HepG2 (cell line): ENCODE results near the gene VGLL4.

ENCODE experiments used
- ATF6 ChIP-seq: sonication (generic); formaldehyde crosslinking; conservative IDR thresholded peaks from 2 replicates; pipeline ENCODE4 v1.4.0; 2020; ENCODE audit warnings: missing genetic modification reagents
- CTCF ChIP-seq: sonication (generic); formaldehyde crosslinking; IDR thresholded peaks from 2 replicates; pipeline ENCODE4 v1.5.0; 2020; ENCODE audit warnings: mild to moderate bottlenecking, missing genetic modification reagents, moderate library complexity
- DPF2 ChIP-seq: sonication (generic); formaldehyde crosslinking; IDR thresholded peaks from 2 replicates; pipeline ENCODE4 v1.4.0; 2020; ENCODE audit warnings: mild to moderate bottlenecking, low read depth, missing genetic modification reagents, borderline replicate concordance
- ETV6 ChIP-seq: sonication (generic); formaldehyde crosslinking; conservative IDR thresholded peaks from 2 replicates; pipeline ENCODE4 v1.4.0; 2020; ENCODE audit warnings: missing genetic modification reagents
- FOXP4 ChIP-seq: sonication (generic); formaldehyde crosslinking; IDR thresholded peaks from 2 replicates; pipeline ENCODE4 v1.4.0; 2020; ENCODE audit warnings: missing genetic modification reagents
- HDAC6 ChIP-seq: fragments of 200-600 bp; sonication (generic); IDR thresholded peaks from 2 replicates; pipeline ENCODE4 v1.7.0; 2017; ENCODE audit warnings: mild to moderate bottlenecking, antibody characterized with exemption, low read length, low read depth
- MAX ChIP-seq: IDR thresholded peaks from 2 replicates; pipeline ENCODE4 v1.6.1; 2012; ENCODE audit warnings: inconsistent platforms
- MTERF4 ChIP-seq: sonication (generic); formaldehyde crosslinking; IDR thresholded peaks from 2 replicates; pipeline ENCODE4 v1.8.0; 2023; ENCODE audit warnings: mild to moderate bottlenecking, missing genetic modification reagents
- POLR2A ChIP-seq, 2 experiments: IDR thresholded peaks; 2 replicates each; pipeline ENCODE4 v1.6.1; 2011; ENCODE audit warnings: low read depth in 2 of 2, low read length in 2 of 2, mild to moderate bottlenecking in 1 of 2, moderate library complexity in 1 of 2; ENCODE audit not compliant: insufficient read depth in 1 of 2
- ZMYM2 ChIP-seq: sonication (generic); formaldehyde crosslinking; IDR thresholded peaks from 2 replicates; pipeline ENCODE4 v1.8.0; 2022; ENCODE audit warnings: mild to moderate bottlenecking, missing genetic modification reagents
- ZSCAN22 ChIP-seq: sonication (generic); formaldehyde crosslinking; IDR thresholded peaks from 2 replicates; pipeline ENCODE4 v1.4.0; 2020; ENCODE audit warnings: mild to moderate bottlenecking, missing genetic modification reagents
- TF ChIP-seq, protein P1 (sequence below): sonication (generic); formaldehyde crosslinking; IDR thresholded peaks from 2 replicates; pipeline ENCODE4 v1.4.0; 2020; ENCODE audit warnings: missing genetic modification reagents, borderline replicate concordance
- TF ChIP-seq, protein P2 (sequence below): sonication (generic); formaldehyde crosslinking; IDR thresholded peaks from 2 replicates; pipeline ENCODE4 v1.4.0; 2020; ENCODE audit warnings: low read depth, mild to moderate bottlenecking, missing genetic modification reagents

GRCh38 chr3:11570789-11571495 lies 72.8 kb downstream of the VGLL4 start:
- no peak for TF ChIP-seq FOXP4 (CRISPR knock-in tag)
- TF ChIP-seq ZSCAN22, result no peak
- no peak for TF ChIP-seq MTERF4 (CRISPR knock-in tag)
- no peak for TF ChIP-seq CTCF (CRISPR knock-in tag)
- TF ChIP-seq ETV6 (CRISPR knock-in tag), result no peak
- TF ChIP-seq POLR2A (IDR thresholded peaks at IDR 0.05; ENCODE audit: insufficient read depth in 1 of 2, low read depth in 2 of 2, low read length in 2 of 2), result no peak
- no peak for TF ChIP-seq HDAC6
- TF ChIP-seq, protein P1, sequence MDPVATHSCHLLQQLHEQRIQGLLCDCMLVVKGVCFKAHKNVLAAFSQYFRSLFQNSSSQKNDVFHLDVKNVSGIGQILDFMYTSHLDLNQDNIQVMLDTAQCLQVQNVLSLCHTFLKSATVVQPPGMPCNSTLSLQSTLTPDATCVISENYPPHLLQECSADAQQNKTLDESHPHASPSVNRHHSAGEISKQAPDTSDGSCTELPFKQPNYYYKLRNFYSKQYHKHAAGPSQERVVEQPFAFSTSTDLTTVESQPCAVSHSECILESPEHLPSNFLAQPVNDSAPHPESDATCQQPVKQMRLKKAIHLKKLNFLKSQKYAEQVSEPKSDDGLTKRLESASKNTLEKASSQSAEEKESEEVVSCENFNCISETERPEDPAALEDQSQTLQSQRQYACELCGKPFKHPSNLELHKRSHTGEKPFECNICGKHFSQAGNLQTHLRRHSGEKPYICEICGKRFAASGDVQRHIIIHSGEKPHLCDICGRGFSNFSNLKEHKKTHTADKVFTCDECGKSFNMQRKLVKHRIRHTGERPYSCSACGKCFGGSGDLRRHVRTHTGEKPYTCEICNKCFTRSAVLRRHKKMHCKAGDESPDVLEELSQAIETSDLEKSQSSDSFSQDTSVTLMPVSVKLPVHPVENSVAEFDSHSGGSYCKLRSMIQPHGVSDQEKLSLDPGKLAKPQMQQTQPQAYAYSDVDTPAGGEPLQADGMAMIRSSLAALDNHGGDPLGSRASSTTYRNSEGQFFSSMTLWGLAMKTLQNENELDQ (CRISPR knock-in tag), result no peak
- TF ChIP-seq MAX, result no peak
- TF ChIP-seq, protein P2, sequence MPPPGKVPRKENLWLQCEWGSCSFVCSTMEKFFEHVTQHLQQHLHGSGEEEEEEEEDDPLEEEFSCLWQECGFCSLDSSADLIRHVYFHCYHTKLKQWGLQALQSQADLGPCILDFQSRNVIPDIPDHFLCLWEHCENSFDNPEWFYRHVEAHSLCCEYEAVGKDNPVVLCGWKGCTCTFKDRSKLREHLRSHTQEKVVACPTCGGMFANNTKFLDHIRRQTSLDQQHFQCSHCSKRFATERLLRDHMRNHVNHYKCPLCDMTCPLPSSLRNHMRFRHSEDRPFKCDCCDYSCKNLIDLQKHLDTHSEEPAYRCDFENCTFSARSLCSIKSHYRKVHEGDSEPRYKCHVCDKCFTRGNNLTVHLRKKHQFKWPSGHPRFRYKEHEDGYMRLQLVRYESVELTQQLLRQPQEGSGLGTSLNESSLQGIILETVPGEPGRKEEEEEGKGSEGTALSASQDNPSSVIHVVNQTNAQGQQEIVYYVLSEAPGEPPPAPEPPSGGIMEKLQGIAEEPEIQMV, result no peak
- no peak for TF ChIP-seq ATF6 (CRISPR knock-in tag)
- TF ChIP-seq ZMYM2 (CRISPR knock-in tag), result no peak
- no peak for TF ChIP-seq DPF2 (CRISPR knock-in tag)
